HEK293 (cell line): Measurements from ENCODE around the gene FEM1A.

Source experiments
- GLIS1 ChIP-seq: fragments of 450-650 bp; formaldehyde crosslinking; IDR thresholded peaks from 2 replicates; pipeline ENCODE4 v1.5.1; 2016; ENCODE audit warnings: missing biosample characterization, missing genetic modification characterization
- HOXD13 ChIP-seq: sonication (generic); formaldehyde crosslinking; IDR thresholded peaks from 2 replicates; pipeline ENCODE4 v1.8.0; 2022; ENCODE audit warnings: missing genetic modification reagents, borderline replicate concordance
- KLF8 ChIP-seq: fragments of 450-650 bp; formaldehyde crosslinking; IDR thresholded peaks from 2 replicates; pipeline ENCODE4 v1.5.1; 2016; ENCODE audit warnings: missing biosample characterization, missing genetic modification characterization
- MYNN ChIP-seq: fragments of 450-650 bp; formaldehyde crosslinking; IDR thresholded peaks from 2 replicates; pipeline ENCODE4 v1.5.1; 2016; ENCODE audit warnings: missing biosample characterization, missing genetic modification characterization, borderline replicate concordance
- SP2 ChIP-seq: fragments of 450-650 bp; formaldehyde crosslinking; IDR thresholded peaks from 2 replicates; pipeline ENCODE4 v1.5.1; 2016; ENCODE audit warnings: missing biosample characterization, missing genetic modification characterization
- TCF7L2 ChIP-seq: IDR thresholded peaks from 2 replicates; pipeline ENCODE4 v1.6.1; 2011; ENCODE audit warnings: low read depth, mild to moderate bottlenecking, inconsistent platforms, low read length, moderate library complexity, borderline replicate concordance
- ZEB2 ChIP-seq: fragments of 450-650 bp; formaldehyde crosslinking; IDR thresholded peaks from 2 replicates; pipeline ENCODE4 v1.5.1; 2016; ENCODE audit warnings: missing biosample characterization, missing genetic modification characterization
- ZNF138 ChIP-seq: fragments of 450-650 bp; formaldehyde crosslinking; IDR thresholded peaks from 2 replicates; pipeline ENCODE4 v1.5.1; 2016; ENCODE audit warnings: missing biosample characterization, missing genetic modification characterization, borderline replicate concordance
- ZNF174 ChIP-seq: fragments of 450-650 bp; formaldehyde crosslinking; IDR thresholded peaks from 2 replicates; pipeline ENCODE4 v1.5.0; 2017; ENCODE audit warnings: missing biosample characterization, mild to moderate bottlenecking, missing genetic modification characterization
- ZNF391 ChIP-seq: fragments of 450-650 bp; formaldehyde crosslinking; IDR thresholded peaks from 2 replicates; pipeline ENCODE4 v1.5.1; 2016; ENCODE audit warnings: low read depth, missing biosample characterization, missing genetic modification characterization, borderline replicate concordance
- ZNF600 ChIP-seq: fragments of 450-650 bp; formaldehyde crosslinking; IDR thresholded peaks from 2 replicates; pipeline ENCODE4 v1.5.1; 2016; ENCODE audit warnings: missing biosample characterization, missing genetic modification characterization
- ZNF624 ChIP-seq: fragments of 450-650 bp; formaldehyde crosslinking; IDR thresholded peaks from 2 replicates; pipeline ENCODE4 v1.5.1; 2017; ENCODE audit warnings: missing biosample characterization, missing genetic modification characterization
- ZNF629 ChIP-seq: fragments of 450-650 bp; formaldehyde crosslinking; IDR thresholded peaks from 2 replicates; pipeline ENCODE4 v1.5.1; 2017; ENCODE audit warnings: missing biosample characterization, missing genetic modification characterization
- ZNF658 ChIP-seq: fragments of 450-650 bp; formaldehyde crosslinking; IDR thresholded peaks from 2 replicates; pipeline ENCODE4; 2016; ENCODE audit warnings: missing biosample characterization, missing genetic modification characterization
- TF ChIP-seq, protein P1 (sequence below): fragments of 450-650 bp; IDR thresholded peaks from 2 replicates; pipeline ENCODE4 v1.5.1; 2018; ENCODE audit warnings: missing biosample characterization, mild to moderate bottlenecking, missing genetic modification characterization
- TF ChIP-seq, protein P2 (sequence below): fragments of 450-650 bp; formaldehyde crosslinking; IDR thresholded peaks from 2 replicates; pipeline ENCODE4 v1.5.1; 2016; ENCODE audit warnings: missing biosample characterization, missing genetic modification characterization
- TF ChIP-seq, protein P3 (sequence below): fragments of 450-650 bp; formaldehyde crosslinking; IDR thresholded peaks from 2 replicates; pipeline ENCODE4 v1.5.1; 2016; ENCODE audit warnings: missing biosample characterization, missing genetic modification characterization
- TF ChIP-seq, protein P4 (sequence below): fragments of 450-650 bp; formaldehyde crosslinking; IDR thresholded peaks from 2 replicates; pipeline ENCODE4 v1.5.1; 2017; ENCODE audit warnings: missing biosample characterization, missing genetic modification characterization
- TF ChIP-seq, protein P5 (sequence below): fragments of 450-650 bp; formaldehyde crosslinking; IDR thresholded peaks from 2 replicates; pipeline ENCODE4 v1.5.1; 2016; ENCODE audit warnings: missing biosample characterization, missing genetic modification characterization
- TF ChIP-seq, protein P6 (sequence below): fragments of 450-650 bp; formaldehyde crosslinking; optimal IDR thresholded peaks from 2 replicates; pipeline ENCODE3; 2016; ENCODE audit warnings: missing biosample characterization, mild to moderate bottlenecking, missing genetic modification characterization
- TF ChIP-seq, protein P7 (sequence below): fragments of 450-650 bp; formaldehyde crosslinking; IDR thresholded peaks from 2 replicates; pipeline ENCODE4 v1.5.1; 2017; ENCODE audit warnings: missing biosample characterization, missing genetic modification characterization
- TF ChIP-seq, protein P8 (sequence below): fragments of 450-650 bp; formaldehyde crosslinking; IDR thresholded peaks from 2 replicates; pipeline ENCODE4 v1.5.1; 2016; ENCODE audit warnings: missing biosample characterization, missing genetic modification characterization
- TF ChIP-seq, protein P9 (sequence below): fragments of 450-650 bp; formaldehyde crosslinking; IDR thresholded peaks from 2 replicates; pipeline ENCODE4 v1.5.1; 2016; ENCODE audit warnings: missing biosample characterization, missing genetic modification characterization

FEM1A gene

DNA sequence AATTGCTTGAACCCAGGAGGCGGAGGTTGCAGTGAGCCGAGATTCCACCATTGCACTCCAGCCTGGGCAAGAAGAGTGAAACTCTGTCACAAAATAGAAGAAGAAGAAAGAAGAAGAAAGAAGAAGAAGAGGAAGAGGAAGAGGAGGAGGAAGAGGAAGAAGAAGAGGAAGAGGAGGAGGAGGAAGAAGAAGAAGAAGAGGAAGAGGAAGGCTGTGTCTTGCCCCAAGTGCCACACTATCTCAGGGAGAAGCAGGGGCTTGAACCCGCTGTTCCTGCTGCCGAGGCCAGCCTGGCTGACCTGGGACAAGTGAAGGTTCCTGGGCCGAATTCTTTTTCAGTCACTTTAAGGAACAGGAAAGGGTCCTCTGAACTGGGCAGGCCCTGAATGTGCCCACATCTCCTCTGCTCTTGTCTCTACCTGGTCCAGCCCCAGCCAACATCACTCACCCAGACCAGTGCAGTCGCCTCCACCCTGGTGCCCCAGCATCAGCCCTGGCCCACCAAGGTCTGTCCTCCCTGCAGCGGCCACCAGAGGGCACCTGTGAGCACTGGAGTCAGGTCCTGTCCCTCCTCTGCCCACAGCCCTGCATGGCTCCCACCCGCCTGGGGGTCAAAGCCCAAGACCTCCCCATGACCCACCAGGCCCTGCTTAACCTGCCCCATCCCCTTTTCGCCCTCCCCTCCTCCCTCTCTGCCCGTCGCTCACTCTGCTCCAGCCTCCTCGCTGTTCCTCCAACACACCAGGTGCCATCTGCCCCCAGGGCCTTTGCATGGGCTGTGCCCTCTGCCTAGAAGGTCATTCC lies 20.0 kb downstream of the FEM1A start (continued):
- no peak for TF ChIP-seq SP2 (tag by site-specific recombination)
- no peak for TF ChIP-seq ZEB2 (tag by site-specific recombination)
- TF ChIP-seq, protein P1, sequence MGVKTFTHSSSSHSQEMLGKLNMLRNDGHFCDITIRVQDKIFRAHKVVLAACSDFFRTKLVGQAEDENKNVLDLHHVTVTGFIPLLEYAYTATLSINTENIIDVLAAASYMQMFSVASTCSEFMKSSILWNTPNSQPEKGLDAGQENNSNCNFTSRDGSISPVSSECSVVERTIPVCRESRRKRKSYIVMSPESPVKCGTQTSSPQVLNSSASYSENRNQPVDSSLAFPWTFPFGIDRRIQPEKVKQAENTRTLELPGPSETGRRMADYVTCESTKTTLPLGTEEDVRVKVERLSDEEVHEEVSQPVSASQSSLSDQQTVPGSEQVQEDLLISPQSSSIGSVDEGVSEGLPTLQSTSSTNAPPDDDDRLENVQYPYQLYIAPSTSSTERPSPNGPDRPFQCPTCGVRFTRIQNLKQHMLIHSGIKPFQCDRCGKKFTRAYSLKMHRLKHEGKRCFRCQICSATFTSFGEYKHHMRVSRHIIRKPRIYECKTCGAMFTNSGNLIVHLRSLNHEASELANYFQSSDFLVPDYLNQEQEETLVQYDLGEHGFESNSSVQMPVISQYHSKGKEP (tag by site-specific recombination): no peak
- TF ChIP-seq ZNF600 (tag by site-specific recombination): peak; percentile 86
- TF ChIP-seq KLF8 (tag by site-specific recombination): no peak; the same call in 1 of the 2 replicates
- TF ChIP-seq ZNF658: no peak
- peak; percentile 68 for TF ChIP-seq GLIS1 (tag by site-specific recombination)
- TF ChIP-seq, protein P2, sequence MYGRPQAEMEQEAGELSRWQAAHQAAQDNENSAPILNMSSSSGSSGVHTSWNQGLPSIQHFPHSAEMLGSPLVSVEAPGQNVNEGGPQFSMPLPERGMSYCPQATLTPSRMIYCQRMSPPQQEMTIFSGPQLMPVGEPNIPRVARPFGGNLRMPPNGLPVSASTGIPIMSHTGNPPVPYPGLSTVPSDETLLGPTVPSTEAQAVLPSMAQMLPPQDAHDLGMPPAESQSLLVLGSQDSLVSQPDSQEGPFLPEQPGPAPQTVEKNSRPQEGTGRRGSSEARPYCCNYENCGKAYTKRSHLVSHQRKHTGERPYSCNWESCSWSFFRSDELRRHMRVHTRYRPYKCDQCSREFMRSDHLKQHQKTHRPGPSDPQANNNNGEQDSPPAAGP (tag by site-specific recombination): peak; percentile 86
- TF ChIP-seq, protein P3, sequence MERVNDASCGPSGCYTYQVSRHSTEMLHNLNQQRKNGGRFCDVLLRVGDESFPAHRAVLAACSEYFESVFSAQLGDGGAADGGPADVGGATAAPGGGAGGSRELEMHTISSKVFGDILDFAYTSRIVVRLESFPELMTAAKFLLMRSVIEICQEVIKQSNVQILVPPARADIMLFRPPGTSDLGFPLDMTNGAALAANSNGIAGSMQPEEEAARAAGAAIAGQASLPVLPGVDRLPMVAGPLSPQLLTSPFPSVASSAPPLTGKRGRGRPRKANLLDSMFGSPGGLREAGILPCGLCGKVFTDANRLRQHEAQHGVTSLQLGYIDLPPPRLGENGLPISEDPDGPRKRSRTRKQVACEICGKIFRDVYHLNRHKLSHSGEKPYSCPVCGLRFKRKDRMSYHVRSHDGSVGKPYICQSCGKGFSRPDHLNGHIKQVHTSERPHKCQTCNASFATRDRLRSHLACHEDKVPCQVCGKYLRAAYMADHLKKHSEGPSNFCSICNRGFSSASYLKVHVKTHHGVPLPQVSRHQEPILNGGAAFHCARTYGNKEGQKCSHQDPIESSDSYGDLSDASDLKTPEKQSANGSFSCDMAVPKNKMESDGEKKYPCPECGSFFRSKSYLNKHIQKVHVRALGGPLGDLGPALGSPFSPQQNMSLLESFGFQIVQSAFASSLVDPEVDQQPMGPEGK (tag by site-specific recombination): peak; percentile 90
- no peak for TF ChIP-seq ZNF629
- TF ChIP-seq ZNF138 (tag by site-specific recombination): no peak
- no peak for TF ChIP-seq ZNF624 (tag by site-specific recombination)
- no peak for TF ChIP-seq ZNF174 (tag by site-specific recombination)
- TF ChIP-seq, protein P4, sequence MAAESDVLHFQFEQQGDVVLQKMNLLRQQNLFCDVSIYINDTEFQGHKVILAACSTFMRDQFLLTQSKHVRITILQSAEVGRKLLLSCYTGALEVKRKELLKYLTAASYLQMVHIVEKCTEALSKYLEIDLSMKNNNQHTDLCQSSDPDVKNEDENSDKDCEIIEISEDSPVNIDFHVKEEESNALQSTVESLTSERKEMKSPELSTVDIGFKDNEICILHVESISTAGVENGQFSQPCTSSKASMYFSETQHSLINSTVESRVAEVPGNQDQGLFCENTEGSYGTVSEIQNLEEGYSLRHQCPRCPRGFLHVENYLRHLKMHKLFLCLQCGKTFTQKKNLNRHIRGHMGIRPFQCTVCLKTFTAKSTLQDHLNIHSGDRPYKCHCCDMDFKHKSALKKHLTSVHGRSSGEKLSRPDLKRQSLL (tag by site-specific recombination): no peak
- TF ChIP-seq, protein P5, sequence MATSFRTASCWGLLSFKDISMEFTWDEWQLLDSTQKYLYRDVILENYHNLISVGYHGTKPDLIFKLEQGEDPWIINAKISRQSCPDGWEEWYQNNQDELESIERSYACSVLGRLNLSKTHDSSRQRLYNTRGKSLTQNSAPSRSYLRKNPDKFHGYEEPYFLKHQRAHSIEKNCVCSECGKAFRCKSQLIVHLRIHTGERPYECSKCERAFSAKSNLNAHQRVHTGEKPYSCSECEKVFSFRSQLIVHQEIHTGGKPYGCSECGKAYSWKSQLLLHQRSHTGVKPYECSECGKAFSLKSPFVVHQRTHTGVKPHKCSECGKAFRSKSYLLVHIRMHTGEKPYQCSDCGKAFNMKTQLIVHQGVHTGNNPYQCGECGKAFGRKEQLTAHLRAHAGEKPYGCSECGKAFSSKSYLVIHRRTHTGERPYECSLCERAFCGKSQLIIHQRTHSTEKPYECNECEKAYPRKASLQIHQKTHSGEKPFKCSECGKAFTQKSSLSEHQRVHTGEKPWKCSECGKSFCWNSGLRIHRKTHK (tag by site-specific recombination): no peak
- TF ChIP-seq, protein P6, sequence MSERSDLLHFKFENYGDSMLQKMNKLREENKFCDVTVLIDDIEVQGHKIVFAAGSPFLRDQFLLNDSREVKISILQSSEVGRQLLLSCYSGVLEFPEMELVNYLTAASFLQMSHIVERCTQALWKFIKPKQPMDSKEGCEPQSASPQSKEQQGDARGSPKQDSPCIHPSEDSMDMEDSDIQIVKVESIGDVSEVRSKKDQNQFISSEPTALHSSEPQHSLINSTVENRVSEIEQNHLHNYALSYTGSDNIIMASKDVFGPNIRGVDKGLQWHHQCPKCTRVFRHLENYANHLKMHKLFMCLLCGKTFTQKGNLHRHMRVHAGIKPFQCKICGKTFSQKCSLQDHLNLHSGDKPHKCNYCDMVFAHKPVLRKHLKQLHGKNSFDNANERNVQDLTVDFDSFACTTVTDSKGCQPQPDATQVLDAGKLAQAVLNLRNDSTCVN (tag by site-specific recombination): peak; percentile 21
- TF ChIP-seq, protein P7, sequence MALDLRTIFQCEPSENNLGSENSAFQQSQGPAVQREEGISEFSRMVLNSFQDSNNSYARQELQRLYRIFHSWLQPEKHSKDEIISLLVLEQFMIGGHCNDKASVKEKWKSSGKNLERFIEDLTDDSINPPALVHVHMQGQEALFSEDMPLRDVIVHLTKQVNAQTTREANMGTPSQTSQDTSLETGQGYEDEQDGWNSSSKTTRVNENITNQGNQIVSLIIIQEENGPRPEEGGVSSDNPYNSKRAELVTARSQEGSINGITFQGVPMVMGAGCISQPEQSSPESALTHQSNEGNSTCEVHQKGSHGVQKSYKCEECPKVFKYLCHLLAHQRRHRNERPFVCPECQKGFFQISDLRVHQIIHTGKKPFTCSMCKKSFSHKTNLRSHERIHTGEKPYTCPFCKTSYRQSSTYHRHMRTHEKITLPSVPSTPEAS: no peak
- no peak for TF ChIP-seq TCF7L2
- no peak for TF ChIP-seq HOXD13 (CRISPR knock-in tag)
- no peak for TF ChIP-seq ZNF391 (tag by site-specific recombination)
- no peak for TF ChIP-seq MYNN (tag by site-specific recombination)
- TF ChIP-seq, protein P8, sequence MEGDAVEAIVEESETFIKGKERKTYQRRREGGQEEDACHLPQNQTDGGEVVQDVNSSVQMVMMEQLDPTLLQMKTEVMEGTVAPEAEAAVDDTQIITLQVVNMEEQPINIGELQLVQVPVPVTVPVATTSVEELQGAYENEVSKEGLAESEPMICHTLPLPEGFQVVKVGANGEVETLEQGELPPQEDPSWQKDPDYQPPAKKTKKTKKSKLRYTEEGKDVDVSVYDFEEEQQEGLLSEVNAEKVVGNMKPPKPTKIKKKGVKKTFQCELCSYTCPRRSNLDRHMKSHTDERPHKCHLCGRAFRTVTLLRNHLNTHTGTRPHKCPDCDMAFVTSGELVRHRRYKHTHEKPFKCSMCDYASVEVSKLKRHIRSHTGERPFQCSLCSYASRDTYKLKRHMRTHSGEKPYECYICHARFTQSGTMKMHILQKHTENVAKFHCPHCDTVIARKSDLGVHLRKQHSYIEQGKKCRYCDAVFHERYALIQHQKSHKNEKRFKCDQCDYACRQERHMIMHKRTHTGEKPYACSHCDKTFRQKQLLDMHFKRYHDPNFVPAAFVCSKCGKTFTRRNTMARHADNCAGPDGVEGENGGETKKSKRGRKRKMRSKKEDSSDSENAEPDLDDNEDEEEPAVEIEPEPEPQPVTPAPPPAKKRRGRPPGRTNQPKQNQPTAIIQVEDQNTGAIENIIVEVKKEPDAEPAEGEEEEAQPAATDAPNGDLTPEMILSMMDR (tag by site-specific recombination): peak; percentile 90
- TF ChIP-seq, protein P9, sequence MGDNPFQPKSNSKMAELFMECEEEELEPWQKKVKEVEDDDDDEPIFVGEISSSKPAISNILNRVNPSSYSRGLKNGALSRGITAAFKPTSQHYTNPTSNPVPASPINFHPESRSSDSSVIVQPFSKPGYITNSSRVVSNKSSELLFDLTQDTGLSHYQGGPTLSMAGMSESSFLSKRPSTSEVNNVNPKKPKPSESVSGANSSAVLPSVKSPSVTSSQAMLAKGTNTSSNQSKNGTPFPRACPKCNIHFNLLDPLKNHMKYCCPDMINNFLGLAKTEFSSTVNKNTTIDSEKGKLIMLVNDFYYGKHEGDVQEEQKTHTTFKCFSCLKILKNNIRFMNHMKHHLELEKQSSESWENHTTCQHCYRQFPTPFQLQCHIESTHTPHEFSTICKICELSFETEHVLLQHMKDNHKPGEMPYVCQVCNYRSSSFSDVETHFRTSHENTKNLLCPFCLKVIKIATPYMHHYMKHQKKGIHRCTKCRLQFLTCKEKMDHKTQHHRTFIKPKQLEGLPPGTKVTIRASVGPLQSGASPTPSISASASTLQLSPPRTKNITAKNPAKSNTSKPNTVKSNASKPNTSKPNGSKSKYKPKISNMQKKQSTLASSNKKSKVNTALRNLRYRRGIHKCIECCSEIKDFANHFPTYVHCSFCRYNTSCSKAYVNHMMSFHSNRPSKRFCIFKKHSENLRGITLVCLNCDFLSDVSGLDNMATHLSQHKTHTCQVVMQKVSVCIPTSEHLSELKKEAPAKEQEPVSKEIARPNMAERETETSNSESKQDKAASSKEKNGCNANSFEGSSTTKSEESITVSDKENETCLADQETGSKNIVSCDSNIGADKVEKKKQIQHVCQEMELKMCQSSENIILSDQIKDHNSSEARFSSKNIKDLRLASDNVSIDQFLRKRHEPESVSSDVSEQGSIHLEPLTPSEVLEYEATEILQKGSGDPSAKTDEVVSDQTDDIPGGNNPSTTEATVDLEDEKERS (tag by site-specific recombination): peak; percentile 94
